GM21367 (cell line): ENCODE measurements around the gene SRPX2.
"Not testable (repeated sequence)": the region's sequence is repeated elsewhere in the genome, so short reads cannot be mapped to it uniquely, and the experiment has no call there.

Experiments used
- ATAC-seq: cut with Tn5 transposase; IDR thresholded peaks from one replicate; pipeline ENCODE4 v1.9.1; 2021; ENCODE audit not compliant: unreplicated experiment

The SRPX2 gene

GRCh38 chrX:100696699-100697351 lies 52.8 kb downstream of the SRPX2 start:
- no peak for ATAC-seq

DNA sequence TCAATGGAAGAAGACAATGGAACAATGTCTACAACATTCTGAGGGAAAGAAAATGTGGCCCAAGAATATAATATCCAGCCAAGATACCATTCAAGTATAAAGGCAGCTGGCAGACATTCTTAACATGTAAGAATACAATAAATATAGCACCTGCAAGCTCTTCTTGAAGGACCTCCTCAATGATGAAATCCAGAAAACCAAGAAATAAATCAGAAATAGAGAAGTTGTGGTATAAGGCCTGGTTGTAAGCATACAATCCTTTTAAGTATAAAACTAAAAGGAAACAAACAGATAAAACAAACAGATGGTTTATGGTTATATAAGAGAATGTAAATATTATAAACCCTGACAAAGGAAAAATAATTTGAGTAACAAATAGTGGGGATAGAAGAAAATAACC lies 54.6 kb downstream of the SRPX2 start:
- no peak for ATAC-seq

- ATAC-seq = no peak
Observed at GRCh38 chrX:100700809-100701208, 56.8 kb downstream of the SRPX2 start.

GRCh38 chrX:100704581-100705203 lies 60.7 kb downstream of the SRPX2 start:
- ATAC-seq = no peak

DNA sequence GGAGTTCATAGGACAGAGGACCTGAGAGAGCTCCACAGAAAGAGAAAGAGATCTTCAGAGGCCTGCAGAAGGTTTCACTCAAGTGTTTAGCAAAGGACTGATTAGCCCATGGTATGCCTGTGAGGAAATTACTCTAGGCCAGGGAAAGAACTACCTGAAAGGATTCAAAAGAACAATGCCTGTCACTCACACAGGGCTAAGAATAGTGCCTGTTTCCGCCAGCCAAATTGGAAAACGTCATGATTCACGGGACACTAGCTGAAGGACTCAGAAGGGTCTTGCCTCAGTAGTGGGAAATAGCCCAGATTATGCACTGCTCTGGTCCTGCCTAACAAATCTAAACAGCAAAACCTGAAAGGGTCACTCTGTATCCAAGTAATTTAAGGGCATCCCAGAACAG lies 66.8 kb downstream of the SRPX2 start:
- ATAC-seq = no peak

DNA sequence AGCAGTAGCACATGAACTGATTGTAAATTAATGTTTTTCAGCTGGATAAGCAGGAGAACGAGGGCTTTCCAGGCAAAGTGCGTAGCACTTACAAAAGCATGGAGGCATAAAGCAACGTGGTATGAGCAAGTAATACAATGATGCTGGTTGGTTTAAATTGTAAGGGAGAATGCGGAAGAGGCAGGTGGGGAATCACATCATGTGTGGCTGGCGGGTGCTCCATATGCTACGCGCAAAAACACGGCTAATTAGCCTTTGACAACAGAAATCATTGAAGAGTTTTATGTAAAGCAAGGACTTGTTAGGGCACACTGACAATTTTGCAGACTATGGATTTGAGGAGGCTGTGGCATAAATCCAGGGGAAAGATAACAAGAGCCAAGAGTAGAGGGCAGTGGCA lies 73.4 kb downstream of the SRPX2 start:
- no peak for ATAC-seq

DNA sequence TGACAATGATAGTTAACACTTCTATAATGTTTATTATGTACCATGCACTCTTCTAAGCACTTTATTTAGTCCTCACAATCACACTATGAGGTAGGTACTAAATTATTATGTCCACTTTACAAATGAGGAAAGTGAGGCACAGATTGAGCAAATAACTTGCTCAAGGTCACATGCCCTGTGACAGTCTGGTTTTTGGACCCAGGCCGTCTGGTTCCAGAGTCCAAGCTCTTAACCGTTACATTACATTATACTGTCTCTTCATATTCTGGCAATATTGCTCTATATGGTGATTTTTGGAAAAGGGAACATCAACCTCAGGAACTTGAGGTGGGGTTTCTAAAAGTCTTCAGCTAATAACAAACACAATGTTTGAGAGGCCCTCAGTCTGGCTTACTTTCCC lies 75.1 kb downstream of the SRPX2 start:
- no peak for ATAC-seq

DNA sequence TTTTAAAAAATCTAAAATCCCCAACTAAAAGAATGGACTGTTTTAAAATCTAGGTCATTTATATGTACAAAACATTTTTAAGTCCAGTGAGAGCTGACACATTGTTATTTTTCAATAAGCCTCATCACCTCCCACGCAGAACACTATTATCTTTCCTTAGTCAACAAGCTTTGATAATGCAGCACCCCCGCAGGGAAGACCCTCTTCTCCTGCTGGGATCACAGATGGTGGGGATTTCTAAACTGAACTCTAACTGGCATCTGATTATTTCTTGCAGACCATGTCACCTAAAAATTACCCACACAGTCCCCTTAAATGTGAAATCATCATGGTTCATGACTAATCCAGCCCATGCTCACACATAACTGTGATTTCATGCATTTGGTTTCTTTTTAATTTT lies 76.3 kb downstream of the SRPX2 start:
- ATAC-seq = no peak

GRCh38 chrX:100721328-100721727 lies 77.3 kb downstream of the SRPX2 start:
- no peak for ATAC-seq

- not testable (repeated sequence) for ATAC-seq
Observed at GRCh38 chrX:100724006-100724405, 80.0 kb downstream of the SRPX2 start.
